ENCODE measurements around the gene MAP3K4.

The MAP3K4 gene

GRCh38 chr6:161048641-161049040 lies 57.1 kb downstream of the MAP3K4 start:
- DNase-seq (ENCODE audit: low read depth), result no peak
- TF ChIP-seq CTCF (IDR thresholded peaks at IDR 0.05; ENCODE audit: insufficient read depth, low read depth, low read length, missing control alignments), result no peak
- no peak overlapping the region for H3K4me3 ChIP-seq (ENCODE audit: low read depth, low read length)

- no peak for TF ChIP-seq CTCF (IDR thresholded peaks at IDR 0.05; ENCODE audit: insufficient read depth, low read depth, low read length, missing control alignments)
- DNase-seq (ENCODE audit: low read depth), result no peak
- H3K4me3 ChIP-seq (ENCODE audit: low read depth, low read length), result no peak overlapping the region
Observed at GRCh38 chr6:161050134-161050765, 58.7 kb downstream of the MAP3K4 start.

- no peak for DNase-seq (ENCODE audit: low read depth)
- H3K4me3 ChIP-seq (ENCODE audit: low read depth, low read length), result no peak overlapping the region
- no peak for TF ChIP-seq CTCF (IDR thresholded peaks at IDR 0.05; ENCODE audit: insufficient read depth, low read depth, low read length, missing control alignments)
Observed at GRCh38 chr6:161053103-161053502, 61.5 kb downstream of the MAP3K4 start.

GRCh38 chr6:161054876-161055275 lies 63.3 kb downstream of the MAP3K4 start:
- H3K4me3 ChIP-seq (ENCODE audit: low read depth, low read length), result no peak overlapping the region
- no peak for TF ChIP-seq CTCF (IDR thresholded peaks at IDR 0.05; ENCODE audit: insufficient read depth, low read depth, low read length, missing control alignments)
- no peak for DNase-seq (ENCODE audit: low read depth)

GRCh38 chr6:161056451-161056850 lies 64.9 kb downstream of the MAP3K4 start:
- no peak overlapping the region for H3K4me3 ChIP-seq (ENCODE audit: low read depth, low read length)

GRCh38 chr6:161057103-161058091 lies 65.8 kb downstream of the MAP3K4 start:
- no peak for TF ChIP-seq CTCF (IDR thresholded peaks at IDR 0.05; ENCODE audit: insufficient read depth, low read depth, low read length, missing control alignments)
- no peak for DNase-seq (ENCODE audit: low read depth)
- H3K4me3 ChIP-seq (ENCODE audit: low read depth, low read length), result no peak overlapping the region

More at GRCh38 chr6:161056451-161056850, 64.9 kb downstream of the MAP3K4 start:
- peak; percentile 18 for DNase-seq (ENCODE audit: low read depth)
- no peak for TF ChIP-seq CTCF (IDR thresholded peaks at IDR 0.05; ENCODE audit: insufficient read depth, low read depth, low read length, missing control alignments)

Measured in GM12865 (cell line).